HG03354 (cell line): ENCODE data around the gene EPHA2.

Experiments used
- ATAC-seq: cut with Tn5 transposase; IDR thresholded peaks from one replicate; pipeline ENCODE4 v1.9.1; 2021; ENCODE audit warnings: mild to moderate bottlenecking; ENCODE audit not compliant: unreplicated experiment, poor library complexity, severe bottlenecking

EPHA2 gene

DNA sequence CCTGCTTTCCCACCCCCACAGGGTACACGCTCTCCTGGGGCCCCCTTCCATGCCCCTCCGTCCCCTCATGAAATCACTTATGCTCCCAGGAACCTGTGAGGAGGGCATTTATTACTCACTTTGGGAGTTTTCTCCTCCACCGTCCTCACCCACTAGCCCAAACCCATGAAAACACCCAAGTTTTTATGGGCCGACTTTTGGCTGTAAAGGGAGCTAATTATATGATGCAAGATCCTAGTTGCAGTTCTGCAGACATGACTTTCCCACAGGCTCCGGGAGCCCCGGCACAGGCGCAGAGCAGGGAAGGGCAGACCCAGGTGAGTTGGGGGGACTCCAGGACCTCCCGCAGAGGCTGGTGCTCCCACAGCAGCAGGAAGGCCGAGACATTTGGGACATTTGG, 29.7 kb downstream of the EPHA2 start:
- no peak for ATAC-seq

- no peak for ATAC-seq
Measured at GRCh38 chr1:16125483-16125882, 30.4 kb downstream of the EPHA2 start.

DNA sequence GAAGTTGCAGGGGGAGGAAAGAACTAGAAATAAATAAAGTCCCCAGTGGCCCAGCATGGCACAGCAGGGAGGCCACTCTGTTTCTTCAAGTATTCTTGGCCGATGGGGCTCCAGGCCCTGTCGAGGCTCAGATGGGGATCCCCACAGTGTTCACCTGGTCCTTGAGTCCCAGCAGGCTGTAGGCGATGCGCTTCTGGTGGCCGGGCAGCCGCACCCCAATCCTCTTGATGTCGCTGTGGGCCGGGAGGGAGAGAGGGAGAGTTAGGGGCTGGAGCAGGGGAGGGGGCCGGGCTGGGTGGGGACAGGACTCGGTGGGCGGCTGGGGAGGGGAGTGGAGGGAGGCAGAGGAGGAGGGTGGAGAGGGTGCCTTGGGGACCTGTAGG, 30.8 kb downstream of the EPHA2 start:
- no peak for ATAC-seq

- no peak for ATAC-seq
Measured at GRCh38 chr1:16124377-16125087, 31.3 kb downstream of the EPHA2 start.

GRCh38 chr1:16122916-16123315, 33.0 kb downstream of the EPHA2 start:
- no peak for ATAC-seq

DNA sequence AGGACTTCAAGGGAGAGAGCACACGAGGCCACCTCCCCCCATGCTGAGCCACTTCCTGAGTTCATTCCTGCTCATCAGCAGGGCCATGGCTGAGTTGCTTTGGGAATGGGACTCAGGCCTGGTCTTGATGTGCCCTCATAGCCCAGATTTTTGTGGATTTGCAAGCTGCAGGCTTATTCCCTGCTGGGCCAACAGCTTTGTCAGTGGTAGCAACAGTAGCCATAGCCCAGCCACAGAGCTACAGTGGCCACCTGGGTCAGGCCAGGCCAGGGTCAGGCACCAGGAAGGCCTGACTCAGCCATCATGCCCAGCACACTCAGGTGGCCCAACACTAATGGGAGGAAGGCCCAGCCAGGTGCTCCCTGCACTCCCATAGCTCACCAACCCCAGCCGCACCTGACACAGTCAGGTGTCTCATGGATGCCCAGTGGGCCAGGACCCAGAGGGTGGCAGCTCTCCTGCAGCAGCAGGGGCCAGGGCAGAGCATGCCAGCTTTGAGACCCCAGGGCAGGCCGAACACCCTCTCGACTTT, 33.5 kb downstream of the EPHA2 start:
- ATAC-seq, result no peak

DNA sequence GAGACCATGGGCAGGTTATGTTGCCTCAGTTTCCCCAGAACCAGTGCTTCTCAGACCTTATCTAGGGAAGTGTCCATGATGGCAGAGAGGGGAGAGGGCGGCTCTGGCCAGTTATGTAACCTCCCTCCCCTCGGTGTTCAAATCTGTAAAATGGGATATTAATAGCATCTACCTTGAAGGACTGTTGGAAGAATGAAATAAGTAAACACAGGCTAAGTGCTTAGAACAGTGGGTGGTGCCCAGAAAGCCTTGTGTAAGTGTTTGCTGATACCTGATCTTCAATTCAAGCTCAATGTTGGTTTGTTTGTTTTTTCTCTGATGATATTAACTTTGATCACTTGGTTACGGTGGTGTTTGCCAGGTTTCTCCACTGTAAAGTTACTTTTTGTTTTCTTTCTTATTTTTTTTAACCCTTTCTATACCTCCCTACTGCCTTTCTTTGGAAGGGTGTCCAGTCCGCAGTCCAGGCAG, 34.9 kb downstream of the EPHA2 start:
- no peak for ATAC-seq

DNA sequence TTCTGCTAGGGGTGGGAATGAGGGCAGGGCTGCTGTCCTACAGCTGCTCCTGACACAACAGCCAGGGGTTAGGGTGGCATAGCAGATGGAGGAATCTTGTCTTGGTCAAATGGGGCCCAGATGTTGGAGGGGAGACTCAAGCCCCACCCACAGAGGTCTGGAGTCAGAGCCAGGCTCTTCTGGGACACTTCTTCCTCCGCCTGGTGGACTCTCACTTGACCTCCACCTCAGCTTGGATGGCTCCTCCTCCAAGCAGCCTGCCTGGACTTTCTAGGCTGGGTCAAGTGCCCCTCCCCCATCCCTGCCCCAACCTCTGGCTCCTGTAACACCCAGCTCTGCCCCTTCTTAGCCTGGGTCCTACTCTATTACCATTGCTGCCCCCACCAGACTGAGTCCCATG, 35.5 kb downstream of the EPHA2 start:
- ATAC-seq, result no peak

DNA sequence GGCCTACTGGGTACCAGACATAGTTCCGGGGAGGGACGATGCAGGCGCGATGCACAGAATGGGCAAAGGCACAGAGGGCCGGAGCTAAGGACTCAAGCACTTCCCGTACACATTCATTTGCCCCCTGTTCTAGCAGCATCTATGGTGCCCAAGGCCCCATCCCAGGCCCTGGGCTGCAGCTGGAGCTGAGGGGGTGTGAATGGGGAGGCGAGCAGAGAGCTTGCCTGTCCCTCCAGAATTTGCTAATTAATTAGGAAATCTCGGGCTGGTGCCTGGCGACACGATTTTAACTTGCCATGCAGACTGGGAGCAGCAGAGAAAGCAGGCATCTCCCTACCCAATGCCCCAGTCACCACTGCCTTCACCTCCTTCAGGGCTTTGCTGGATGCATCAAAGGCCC, 35.9 kb downstream of the EPHA2 start:
- ATAC-seq, result no peak

GRCh38 chr1:16119504-16119903, 36.4 kb downstream of the EPHA2 start:
- no peak for ATAC-seq

DNA sequence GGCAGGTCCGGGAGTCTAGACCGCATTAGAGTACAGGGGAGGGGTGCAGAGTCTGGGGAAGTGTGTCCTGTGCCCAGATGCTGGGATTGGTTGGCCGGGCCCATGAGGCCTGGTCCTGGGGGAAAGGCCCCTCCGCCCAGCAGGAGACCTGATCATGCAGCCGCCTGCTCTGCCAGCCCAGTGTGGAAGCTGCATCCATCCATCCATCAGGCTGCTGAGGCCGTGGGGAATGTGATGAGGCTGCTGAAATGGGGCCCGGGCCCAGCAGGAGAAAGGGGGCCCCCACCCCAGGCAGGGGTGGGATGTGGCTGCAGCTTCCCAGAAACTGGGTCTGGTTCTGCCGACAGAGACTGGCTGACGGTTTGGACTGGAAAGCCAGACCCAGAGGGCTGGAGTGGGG, 37.2 kb downstream of the EPHA2 start:
- ATAC-seq, result no peak

GRCh38 chr1:16117936-16118335, 37.9 kb downstream of the EPHA2 start:
- ATAC-seq, result no peak

DNA sequence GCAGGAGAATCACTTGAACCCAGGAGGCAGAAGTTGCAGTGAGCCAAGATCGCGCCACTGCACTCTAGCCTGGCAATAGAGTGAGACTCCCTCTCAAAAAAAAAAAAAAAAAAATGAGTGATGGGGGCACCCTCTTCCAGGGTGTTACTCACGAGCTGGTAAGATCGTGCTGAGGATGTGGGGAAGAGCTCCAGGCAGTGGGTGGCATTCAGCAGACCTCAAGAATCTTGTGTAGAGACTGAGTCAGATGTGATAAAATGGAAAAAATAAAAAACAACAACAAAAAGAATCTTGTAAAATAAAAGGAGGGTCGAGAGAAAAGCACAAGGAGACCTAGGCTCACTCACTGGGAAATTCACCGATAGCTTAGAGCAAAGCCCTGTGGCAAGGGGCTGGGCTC, 38.5 kb downstream of the EPHA2 start:
- no peak for ATAC-seq

DNA sequence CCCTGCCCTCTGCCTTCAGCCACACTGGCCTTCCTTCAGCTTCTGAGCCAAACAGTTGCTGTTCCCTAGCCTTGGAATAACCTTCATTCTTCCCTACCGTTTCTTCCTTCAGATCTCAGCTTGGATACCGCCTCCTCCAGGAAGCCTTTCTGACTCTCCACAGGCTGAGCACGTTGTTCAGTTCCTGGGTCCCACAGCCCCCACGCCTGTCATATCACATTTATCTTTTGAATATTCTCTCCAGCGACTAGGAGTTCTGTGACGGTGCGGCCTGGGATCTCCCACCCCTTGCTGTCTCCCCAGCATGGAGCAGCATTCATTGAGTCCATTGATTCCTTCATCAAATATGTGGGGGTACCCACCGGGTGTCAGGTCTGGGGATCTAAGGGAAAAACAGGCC, 39.2 kb downstream of the EPHA2 start:
- no peak for ATAC-seq

GRCh38 chr1:16116002-16116401, 39.9 kb downstream of the EPHA2 start:
- no peak for ATAC-seq

DNA sequence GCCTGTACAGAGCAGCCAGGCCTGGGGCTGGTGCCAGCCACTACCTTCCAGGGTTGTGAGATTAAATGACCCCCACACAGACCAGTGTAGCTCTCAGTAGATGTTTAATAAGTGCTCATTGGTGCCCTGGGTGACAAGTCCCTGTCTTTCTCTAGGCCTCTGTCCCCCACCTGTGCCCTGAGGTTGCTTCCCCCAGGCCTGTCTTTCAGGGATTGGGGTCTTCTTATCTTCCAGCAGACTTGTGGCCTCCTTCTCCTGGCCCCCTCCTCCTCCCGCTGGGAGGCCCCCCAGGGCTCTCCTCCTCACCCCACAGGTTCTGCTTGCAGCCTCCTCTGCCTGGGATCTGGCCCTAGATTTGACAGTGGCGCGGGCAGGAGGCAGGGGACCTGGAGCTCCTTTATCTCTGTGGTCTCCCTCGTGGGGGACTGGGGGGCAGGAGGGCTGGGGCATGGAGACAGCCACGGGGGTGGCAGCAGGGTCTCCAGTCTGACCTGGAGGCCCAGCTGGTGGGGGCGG, 40.3 kb downstream of the EPHA2 start:
- ATAC-seq, result no peak

- ATAC-seq, result no peak
Measured at GRCh38 chr1:16114527-16115467, 41.1 kb downstream of the EPHA2 start.

DNA sequence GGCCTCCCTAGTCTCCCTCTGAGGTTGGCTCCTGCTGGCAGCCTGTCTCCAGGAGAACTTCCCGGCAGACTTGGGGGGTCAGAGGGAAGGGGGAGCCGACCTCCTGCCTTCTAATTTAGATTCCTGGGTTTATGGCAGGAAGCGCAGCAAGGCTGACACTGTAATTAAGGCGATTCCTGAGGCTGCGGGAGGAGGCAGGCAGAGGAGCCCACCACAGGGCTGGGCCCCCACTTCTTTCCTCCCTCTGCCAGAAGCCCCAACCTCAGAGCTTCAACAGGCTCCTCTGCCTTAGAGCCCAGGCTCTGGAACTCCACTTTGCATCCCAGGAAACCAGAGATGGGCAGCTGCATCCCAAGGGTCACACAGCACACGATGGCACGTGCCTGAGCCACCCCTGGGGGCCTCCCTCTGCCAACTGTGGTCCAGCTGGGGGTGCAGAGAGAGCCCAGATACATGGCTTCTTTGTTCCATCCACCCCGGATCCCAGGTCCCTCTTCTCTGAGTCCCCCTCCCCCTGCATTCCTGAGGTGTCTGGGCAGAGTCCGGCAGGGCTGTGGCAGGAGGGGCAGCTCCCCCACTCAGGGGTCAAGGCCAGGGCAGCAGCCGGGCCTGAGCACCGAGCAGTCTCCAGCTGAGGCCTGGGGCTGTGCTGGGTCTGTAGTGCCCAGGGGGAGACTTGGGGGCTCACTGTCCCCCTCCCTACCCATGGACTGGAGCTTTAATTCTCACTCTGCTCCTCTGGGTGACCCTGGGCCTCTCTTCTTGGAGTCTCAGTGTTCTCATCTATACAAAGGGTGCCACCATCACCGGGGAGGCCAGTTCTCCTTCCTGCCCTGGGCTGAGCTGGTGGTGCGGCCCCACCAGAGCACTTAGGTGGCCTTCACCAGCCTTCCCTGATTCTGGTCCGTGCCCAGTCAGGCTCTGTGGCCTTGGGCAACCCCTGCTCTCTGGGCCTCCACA, 43.0 kb downstream of the EPHA2 start:
- no peak for ATAC-seq

DNA sequence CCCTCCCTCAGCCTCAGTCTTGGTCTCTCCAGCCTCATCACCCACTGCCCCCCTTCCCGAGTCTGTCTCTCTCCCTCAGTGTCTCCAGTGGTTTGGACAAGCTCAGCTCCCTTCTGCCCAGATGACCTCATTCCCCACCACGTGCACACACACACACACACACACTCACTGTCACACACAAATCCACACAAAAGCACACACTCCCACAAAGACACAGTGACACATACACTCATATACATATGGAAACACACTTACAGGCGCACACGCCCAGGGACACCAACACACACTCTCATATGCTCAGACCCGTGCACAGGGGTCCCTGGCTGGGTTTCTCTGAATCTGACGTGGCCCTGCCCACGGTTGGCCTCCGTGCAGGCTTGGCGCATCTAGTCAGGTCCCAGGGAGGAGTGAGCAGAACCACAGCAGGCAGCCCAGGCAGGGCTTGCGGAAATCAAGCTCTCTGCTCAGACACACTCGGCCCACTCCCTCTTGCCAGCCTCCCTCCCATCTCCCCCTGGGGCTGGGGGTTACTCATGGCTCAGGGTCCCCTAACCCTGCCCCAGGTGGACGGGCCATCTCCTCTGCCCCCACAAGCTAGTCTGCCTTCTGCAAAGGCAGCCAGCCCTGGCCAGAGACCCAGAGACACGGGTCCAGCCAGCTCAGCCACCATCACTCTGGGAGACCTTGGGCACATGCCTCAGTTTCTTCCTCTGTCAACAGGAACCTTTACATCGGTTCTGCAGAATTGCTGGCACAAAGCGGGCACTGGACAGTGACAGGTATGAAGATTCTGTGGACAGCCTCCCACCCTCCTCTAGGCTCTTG, 43.9 kb downstream of the EPHA2 start:
- no peak for ATAC-seq
